ENCODE data around the gene GPC5.
"Not testable (repeated sequence)": the region's sequence is repeated elsewhere in the genome, so short reads cannot be mapped to it uniquely, and the experiment has no call there.

- TF ChIP-seq CTCF, POLR2A (IDR thresholded peaks at IDR 0.05): not testable (repeated sequence)
Measured at GRCh38 chr13:91674347-91674746, 275.9 kb downstream of the GPC5 start.

All from testis (tissue), 2 donors.